HG02610 (cell line): Measurements from ENCODE around the gene ERC1.
"Not testable (repeated sequence)": the region's sequence is repeated elsewhere in the genome, so short reads cannot be mapped to it uniquely, and the experiment has no call there.

Experiments
- ATAC-seq: cut with Tn5 transposase; IDR thresholded peaks from one replicate; pipeline ENCODE4 v1.9.1; 2021; ENCODE audit warnings: mild to moderate bottlenecking, moderate library complexity; ENCODE audit not compliant: unreplicated experiment

The ERC1 gene

GRCh38 chr12:1020389-1020788 lies 29.4 kb downstream of the ERC1 start:
- no peak for ATAC-seq

- ATAC-seq, result no peak
Measured at GRCh38 chr12:1022032-1022970, 31.3 kb downstream of the ERC1 start.

GRCh38 chr12:1030779-1031178 lies 39.8 kb downstream of the ERC1 start:
- ATAC-seq, result no peak

- ATAC-seq, result no peak
Measured at GRCh38 chr12:1034243-1034642, 43.2 kb downstream of the ERC1 start.

GRCh38 chr12:1034751-1035457 lies 43.9 kb downstream of the ERC1 start:
- no peak for ATAC-seq

GRCh38 chr12:1041478-1041877 lies 50.5 kb downstream of the ERC1 start:
- ATAC-seq, result no peak

GRCh38 chr12:1044199-1044598 lies 53.2 kb downstream of the ERC1 start:
- ATAC-seq, result no peak

GRCh38 chr12:1044696-1045095 lies 53.7 kb downstream of the ERC1 start:
- no peak for ATAC-seq

GRCh38 chr12:1046727-1047126 lies 55.7 kb downstream of the ERC1 start:
- ATAC-seq, result no peak

GRCh38 chr12:1047898-1048660 lies 57.1 kb downstream of the ERC1 start:
- no peak for ATAC-seq

GRCh38 chr12:1050059-1050707 lies 59.2 kb downstream of the ERC1 start:
- ATAC-seq, result no peak

GRCh38 chr12:1051672-1052071 lies 60.6 kb downstream of the ERC1 start:
- not testable (repeated sequence) for ATAC-seq

- ATAC-seq, result no peak
Measured at GRCh38 chr12:1053690-1054089, 62.7 kb downstream of the ERC1 start.

- ATAC-seq, result no peak
Measured at GRCh38 chr12:1054117-1054870, 63.3 kb downstream of the ERC1 start.

- no peak for ATAC-seq
Measured at GRCh38 chr12:1056390-1056789, 65.4 kb downstream of the ERC1 start.

- ATAC-seq, result no peak
Measured at GRCh38 chr12:1058423-1058822, 67.4 kb downstream of the ERC1 start.

- no peak for ATAC-seq
Measured at GRCh38 chr12:1059162-1059561, 68.1 kb downstream of the ERC1 start.

GRCh38 chr12:1063852-1064251 lies 72.8 kb downstream of the ERC1 start:
- ATAC-seq, result no peak

- no peak for ATAC-seq
Measured at GRCh38 chr12:1064317-1064716, 73.3 kb downstream of the ERC1 start.

- ATAC-seq, result no peak
Measured at GRCh38 chr12:1065629-1066028, 74.6 kb downstream of the ERC1 start.
